DOHH2 (cell line): ENCODE measurements around the gene KREMEN1.

Experiments
- H3F3A ChIP-seq: fragments of 200-600 bp; sonication (generic), shearing (Covaris generic); 2 replicates; pipeline ENCODE4 v1.6.0; 2016; ENCODE audit warnings: antibody characterized with exemption, mild to moderate bottlenecking; ENCODE audit not compliant: control insufficient read depth, insufficient read depth
- H3K27ac ChIP-seq: fragments of 200-600 bp; sonication (generic); 2 replicates; pipeline ENCODE4 v1.5.1; 2014; ENCODE audit warnings: low read depth, mild to moderate bottlenecking, low read length, moderate library complexity
- H3K27me3 ChIP-seq: fragments of 200-600 bp; sonication (generic); 2 replicates; pipeline ENCODE4 v1.6.1; 2014; ENCODE audit warnings: mild to moderate bottlenecking, low read length, mixed read lengths; ENCODE audit not compliant: control insufficient read depth
- H3K36me3 ChIP-seq: fragments of 200-600 bp; sonication (generic); 2 replicates; pipeline ENCODE4 v1.6.1; 2014; ENCODE audit warnings: mild to moderate bottlenecking, low read length, moderate library complexity, mixed read lengths; ENCODE audit not compliant: control insufficient read depth
- H3K4me1 ChIP-seq: fragments of 200-600 bp; sonication (generic); 2 replicates; pipeline ENCODE4 v1.6.1; 2014; ENCODE audit warnings: mild to moderate bottlenecking, low read length, mixed read lengths; ENCODE audit not compliant: control insufficient read depth
- H3K4me2 ChIP-seq: fragments of 200-600 bp; sonication (generic); 2 replicates; pipeline ENCODE4 v1.6.0; 2014; ENCODE audit warnings: mild to moderate bottlenecking, low read length, moderate library complexity
- H3K4me3 ChIP-seq: fragments of 200-600 bp; sonication (generic); 2 replicates; pipeline ENCODE4 v1.5.1; 2014; ENCODE audit warnings: mild to moderate bottlenecking, low read length, mixed read lengths
- H3K79me2 ChIP-seq: fragments of 200-600 bp; sonication (generic); 2 replicates; pipeline ENCODE4 v1.6.1; 2014; ENCODE audit warnings: mild to moderate bottlenecking, low read length, mixed read lengths; ENCODE audit not compliant: control insufficient read depth
- H3K9me2 ChIP-seq: fragments of 200-600 bp; sonication (generic); replicated peaks from 2 replicates; pipeline ENCODE4 v1.6.1; 2014; ENCODE audit warnings: mild to moderate bottlenecking, low read length, mixed read lengths; ENCODE audit not compliant: control insufficient read depth
- H3K9me3 ChIP-seq: fragments of 200-600 bp; sonication (generic); 2 replicates; pipeline ENCODE4 v1.6.1; 2014; ENCODE audit warnings: antibody characterized with exemption, low read length, mixed read lengths; ENCODE audit not compliant: control insufficient read depth, insufficient read depth
- H4K20me1 ChIP-seq: fragments of 200-600 bp; sonication (generic); 2 replicates; pipeline ENCODE4 v1.6.0; 2014; ENCODE audit warnings: low read depth, mild to moderate bottlenecking, antibody characterized with exemption, low read length, moderate library complexity; ENCODE audit not compliant: control insufficient read depth, insufficient read depth
- CTCF ChIP-seq: fragments of 200-600 bp; sonication (generic); IDR thresholded peaks from one replicate; pipeline ENCODE4 v1.5.1; 2014; ENCODE audit warnings: antibody characterized with exemption, mild to moderate bottlenecking, low read depth, low read length; ENCODE audit not compliant: poor library complexity, severe bottlenecking
- EZH2phosphoT487 ChIP-seq: fragments of 200-600 bp; sonication (generic); IDR thresholded peaks from 2 replicates; pipeline ENCODE4 v1.6.1; 2017; ENCODE audit warnings: borderline replicate concordance, mild to moderate bottlenecking, antibody characterized with exemption, low read length, moderate library complexity, mixed read lengths

KREMEN1 gene

GRCh38 chr22:29074276-29074772 is 1.5 kb downstream of the KREMEN1 start:
- H3K4me2 ChIP-seq, result no peak overlapping the region
- no peak overlapping the region for H3K4me3 ChIP-seq
- peaks cover 31% of the 10 kb centered on the region for H3K27me3 ChIP-seq

GRCh38 chr22:29078036-29078868 is 5.4 kb downstream of the KREMEN1 start:
- H3K9me3 ChIP-seq, result no peaks in the 10 kb centered on the region
- H3K4me2 ChIP-seq, result peak overlapping the region; percentile 22; the same call in 1 of the 2 replicates
- peaks cover 18% of the 10 kb centered on the region for H3K4me1 ChIP-seq
- no peaks in the 10 kb centered on the region for H4K20me1 ChIP-seq
- no peak for TF ChIP-seq CTCF
- no peak for TF ChIP-seq EZH2phosphoT487
- peaks cover 6% of the 10 kb centered on the region for H3K27me3 ChIP-seq
- no peaks in the 10 kb centered on the region for H3F3A ChIP-seq
- H3K27ac ChIP-seq, result no peak overlapping the region
- H3K4me3 ChIP-seq, result no peak overlapping the region
- no peaks in the 10 kb centered on the region for H3K79me2 ChIP-seq
- H3K36me3 ChIP-seq, result no peaks in the 10 kb centered on the region
- no peaks in the 10 kb centered on the region for H3K9me2 ChIP-seq

More at GRCh38 chr22:29074276-29074772, 1.5 kb downstream of the KREMEN1 start:
- H4K20me1 ChIP-seq, result no peaks in the 10 kb centered on the region
- H3K9me2 ChIP-seq, result no peaks in the 10 kb centered on the region
- peaks cover 16% of the 10 kb centered on the region for H3K4me1 ChIP-seq
- no peaks in the 10 kb centered on the region for H3K9me3 ChIP-seq
- no peak overlapping the region for H3K27ac ChIP-seq
- no peaks in the 10 kb centered on the region for H3K79me2 ChIP-seq
- H3F3A ChIP-seq, result no peaks in the 10 kb centered on the region
- TF ChIP-seq EZH2phosphoT487 (no peak), CTCF (no peak)
- no peaks in the 10 kb centered on the region for H3K36me3 ChIP-seq

GRCh38 chr22:29078869-29079207 is 6.0 kb downstream of the KREMEN1 start:
- no peak overlapping the region for H3K4me3 ChIP-seq
- no peak for TF ChIP-seq EZH2phosphoT487
- no peak for TF ChIP-seq CTCF
- H3K36me3 ChIP-seq, result no peaks in the 10 kb centered on the region
- H3F3A ChIP-seq, result no peaks in the 10 kb centered on the region
- no peaks in the 10 kb centered on the region for H3K9me3 ChIP-seq
- H3K4me1 ChIP-seq, result peaks cover 18% of the 10 kb centered on the region
- no peaks in the 10 kb centered on the region for H4K20me1 ChIP-seq
- H3K79me2 ChIP-seq, result no peaks in the 10 kb centered on the region
- peak overlapping the region; percentile 22; the same call in 1 of the 2 replicates for H3K4me2 ChIP-seq
- H3K27me3 ChIP-seq, result peaks cover 6% of the 10 kb centered on the region
- no peak overlapping the region for H3K27ac ChIP-seq
- H3K9me2 ChIP-seq, result no peaks in the 10 kb centered on the region
